Calu3 (cell line): ENCODE results near the gene SUMF1. TPM values are rescaled to one million over a fixed set of nuclear protein-coding genes. Genes with fewer than 3 reads are reported as not detected.

Experiments
- BruUV-seq: library from RNA; stranded (reverse); fragments of 400-500 nt; replicated peaks from 2 replicates; lab custom pipeline; 2021; lab: Mats Ljungman, UMichigan
- CTCF ChIA-PET: fragments of 300-600 bp; sonication (Branson Sonifier 250); formaldehyde crosslinking; loops from one replicate; lab custom pipeline; 2022; ENCODE audit warnings: antibody characterized with exemption; lab: Charles Lee
- DNase-seq: peaks from one replicate; pipeline ENCODE4 v3.0.0; 2022
- H3K27ac Mint-ChIP-seq: one replicate; pipeline ENCODE4 v1.8.0; 2022; ENCODE audit warnings: mixed read lengths; ENCODE audit not compliant: unreplicated experiment
- H3K27me3 Mint-ChIP-seq: one replicate; pipeline ENCODE4 v1.8.0; 2022; ENCODE audit warnings: mixed read lengths; ENCODE audit not compliant: unreplicated experiment
- H3K36me3 Mint-ChIP-seq: one replicate; pipeline ENCODE4 v1.8.0; 2022; ENCODE audit warnings: mild to moderate bottlenecking, moderate library complexity, mixed read lengths; ENCODE audit not compliant: insufficient read depth, unreplicated experiment
- H3K4me1 Mint-ChIP-seq: one replicate; pipeline ENCODE4 v1.8.0; 2022; ENCODE audit warnings: mild to moderate bottlenecking, low read depth, mixed read lengths; ENCODE audit not compliant: unreplicated experiment
- H3K4me3 Mint-ChIP-seq: one replicate; pipeline ENCODE4 v1.8.0; 2022; ENCODE audit warnings: mild to moderate bottlenecking, low read depth, moderate library complexity, mixed read lengths; ENCODE audit not compliant: unreplicated experiment
- H3K9me3 Mint-ChIP-seq: one replicate; pipeline ENCODE4 v1.8.0; 2022; ENCODE audit warnings: low read depth, mixed read lengths; ENCODE audit not compliant: unreplicated experiment
- CTCF ChIP-seq: fragments of 200-600 bp; IDR thresholded peaks from one replicate; pipeline ENCODE4 v1.8.0; 2022; ENCODE audit warnings: antibody characterized with exemption; ENCODE audit not compliant: unreplicated experiment
- intact Hi-C: fragments of 100-400 bp; cut with micrococcal nuclease; formaldehyde crosslinking; loops from one replicate; pipeline ENCODE4 v1.10.0; 2022; ENCODE audit not compliant: unreplicated experiment
- total RNA-seq: library from RNA; stranded (reverse); gene quantifications from 2 replicates; pipeline ENCODE4 v1.2.3, GENCODE V29; 2022

SUMF1 gene
- total RNA-seq, 1 experiment from 2014 or later, result 31.8 TPM

- DNase-seq, result no peak
- no TSS peak for BruUV-seq
- Mint-ChIP-seq H3K27ac (no peak overlapping the region), H3K27me3 (no peaks in the 10 kb centered on the region), H3K9me3 (no peaks in the 10 kb centered on the region), H3K36me3 (no peaks in the 10 kb centered on the region), H3K4me3 (no peak overlapping the region), H3K4me1 (no peaks in the 10 kb centered on the region)
- intact Hi-C loops, result no loop called here
- TF ChIP-seq CTCF, result no peak
- CTCF ChIA-PET, result no interaction called here
These were observed 53.6 kb downstream of the SUMF1 start for GRCh38 chr3:4413467-4413866.

DNA sequence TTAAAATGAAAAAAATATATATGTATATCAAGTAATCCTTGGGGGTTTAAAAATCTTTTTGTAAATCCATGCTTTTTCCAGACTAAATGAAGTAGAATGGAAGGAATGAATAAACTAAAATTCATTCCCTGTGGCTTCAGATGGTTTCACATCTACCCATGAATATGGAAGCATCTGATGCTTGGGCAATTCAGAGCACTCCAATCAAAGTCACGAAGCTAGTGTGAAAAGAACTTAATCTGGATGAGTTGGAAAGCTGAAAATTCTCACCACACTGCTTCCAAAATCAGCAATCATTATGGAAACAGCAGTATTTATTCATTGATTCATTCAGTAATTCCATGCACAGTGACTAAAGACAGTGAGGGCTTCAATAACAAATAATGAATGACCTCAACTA is 55.2 kb downstream of the SUMF1 start:
- intact Hi-C loops, result no loop called here

GRCh38 chr3:4411236-4411635 is 55.8 kb downstream of the SUMF1 start:
- Mint-ChIP-seq H3K9me3 (no peaks in the 10 kb centered on the region), H3K4me3 (no peak overlapping the region), H3K4me1 (no peaks in the 10 kb centered on the region), H3K36me3 (no peaks in the 10 kb centered on the region), H3K27ac (no peak overlapping the region), H3K27me3 (no peaks in the 10 kb centered on the region)
- DNase-seq, result no peak
- CTCF ChIA-PET, result no interaction called here
- intact Hi-C loops, result no loop called here
- no peak for TF ChIP-seq CTCF
- no TSS peak for BruUV-seq

More for the DNA sequence above, 55.2 kb downstream of the SUMF1 start:
- DNase-seq, result no peak
- H3K4me1 Mint-ChIP-seq, result no peaks in the 10 kb centered on the region
- H3K36me3 Mint-ChIP-seq, result no peaks in the 10 kb centered on the region
- H3K9me3 Mint-ChIP-seq, result no peaks in the 10 kb centered on the region
- no TSS peak for BruUV-seq
- H3K27me3 Mint-ChIP-seq, result no peaks in the 10 kb centered on the region
- H3K27ac Mint-ChIP-seq, result no peak overlapping the region
- CTCF ChIA-PET, result no interaction called here
- H3K4me3 Mint-ChIP-seq, result no peak overlapping the region
- no peak for TF ChIP-seq CTCF

DNA sequence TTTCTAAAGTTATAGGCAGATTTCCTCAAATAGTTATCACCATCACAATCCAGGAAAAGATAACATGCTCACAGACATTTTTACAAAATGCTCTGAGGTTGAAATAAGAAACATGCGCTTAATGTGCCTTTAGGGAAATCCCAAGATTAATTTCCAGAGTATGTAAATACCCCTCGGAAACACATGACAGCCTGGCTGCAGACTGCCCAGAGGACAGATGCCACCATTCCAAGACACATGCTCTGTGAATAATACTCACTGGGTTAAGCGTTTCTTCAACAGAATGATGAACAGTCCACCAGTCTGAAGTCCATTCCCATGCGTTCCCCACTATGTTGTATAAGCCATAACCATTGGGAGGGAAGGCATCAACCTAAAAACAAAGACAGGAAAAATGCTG is 56.5 kb downstream of the SUMF1 start:
- DNase-seq, result no peak
- Mint-ChIP-seq H3K36me3 (no peaks in the 10 kb centered on the region), H3K27me3 (no peaks in the 10 kb centered on the region), H3K27ac (no peak overlapping the region), H3K4me1 (no peaks in the 10 kb centered on the region), H3K4me3 (no peak overlapping the region), H3K9me3 (no peaks in the 10 kb centered on the region)
- intact Hi-C loops, result no loop called here
- CTCF ChIA-PET, result no interaction called here
- TF ChIP-seq CTCF, result no peak
- BruUV-seq, result no TSS peak
